ENCODE results near the gene FAM200C. TPM values are rescaled to one million over a fixed set of nuclear protein-coding genes. Genes with fewer than 3 reads are reported as not detected.

The FAM200C gene
- total RNA-seq, 3 donors from 2014 or later (not counting 1 experiment from before 2014, with no cell fraction given), result 0.28 to 0.57 (median 0.33) TPM

- Mint-ChIP-seq H3K4me3 (no peak overlapping the region), H3K27ac (no peak overlapping the region), H3K36me3 (no peaks in the 10 kb centered on the region), H3K9me3 (no peaks in the 10 kb centered on the region), H3K27me3 (ENCODE audit: low read depth in 2 of 2) (peaks cover 0 to 2% of the 10 kb centered on the region in 2 donors), H3K4me1 (no peaks in the 10 kb centered on the region)
- 94% methylated on average over 27 of the region's 27 CpGs for WGBS (ENCODE audit: insufficient coverage)
- no peak for TF ChIP-seq CTCF (IDR thresholded peaks at IDR 0.05)
- intact Hi-C loops (cut with micrococcal nuclease), result no loop called here
- H3K27me3 ChIP-seq (ENCODE audit: control insufficient read depth, insufficient read depth, low read length), result no peaks in the 10 kb centered on the region
- no peaks in the 10 kb centered on the region for H3K9me3 ChIP-seq (ENCODE audit: control insufficient read depth, insufficient read depth, low read length)
- H3K36me3 ChIP-seq (ENCODE audit: control insufficient read depth, insufficient read depth, low read length), result no peaks in the 10 kb centered on the region
- H3K4me1 ChIP-seq (ENCODE audit: control insufficient read depth, insufficient read depth, low read length), result peaks cover 6% of the 10 kb centered on the region
- DNase-seq (no peak), ATAC-seq (no peak)
- no peak overlapping the region for H3K4me3 ChIP-seq (ENCODE audit: low read length)
- H3K27ac ChIP-seq (ENCODE audit: low read length), result no peak overlapping the region
Observed at GRCh38 chr5:160349249-160349934, 50.5 kb downstream of the FAM200C start.

GRCh38 chr5:160348080-160348479 lies 51.8 kb downstream of the FAM200C start:
- H3K36me3 Mint-ChIP-seq, result no peaks in the 10 kb centered on the region
- no peaks in the 10 kb centered on the region for H3K9me3 Mint-ChIP-seq
- Histone ChIP-seq H3K36me3 (ENCODE audit: control insufficient read depth, insufficient read depth, low read length) (no peaks in the 10 kb centered on the region), H3K27me3 (ENCODE audit: control insufficient read depth, insufficient read depth, low read length) (no peaks in the 10 kb centered on the region), H3K4me3 (ENCODE audit: low read length) (no peak overlapping the region), H3K4me1 (ENCODE audit: control insufficient read depth, insufficient read depth, low read length) (peaks cover 10% of the 10 kb centered on the region), H3K27ac (ENCODE audit: low read length) (no peak overlapping the region), H3K9me3 (ENCODE audit: control insufficient read depth, insufficient read depth, low read length) (no peaks in the 10 kb centered on the region)
- ATAC-seq (no peak), DNase-seq (no peak)
- no peak overlapping the region for H3K27ac Mint-ChIP-seq
- H3K4me3 Mint-ChIP-seq, result no peak overlapping the region
- no peaks in the 10 kb centered on the region for H3K27me3 Mint-ChIP-seq (ENCODE audit: low read depth in 2 of 2)
- intact Hi-C loops (cut with micrococcal nuclease), result no loop called here
- H3K4me1 Mint-ChIP-seq, result peaks cover 0 to 6% of the 10 kb centered on the region in 2 donors
- 89% methylated on average over 11 of the region's 11 CpGs for WGBS (ENCODE audit: insufficient coverage)
- no peak for TF ChIP-seq CTCF (IDR thresholded peaks at IDR 0.05)

- no peak overlapping the region for H3K4me3 Mint-ChIP-seq
- DNase-seq (no peak), ATAC-seq (no peak)
- H3K4me3 ChIP-seq (ENCODE audit: low read length), result no peak overlapping the region
- H3K27ac ChIP-seq (ENCODE audit: low read length), result no peak overlapping the region
- H3K36me3 Mint-ChIP-seq, result no peaks in the 10 kb centered on the region
- H3K4me1 ChIP-seq (ENCODE audit: control insufficient read depth, insufficient read depth, low read length), result peaks cover 10% of the 10 kb centered on the region
- peaks cover 0 to 6% of the 10 kb centered on the region in 2 donors for H3K4me1 Mint-ChIP-seq
- no peaks in the 10 kb centered on the region for H3K27me3 Mint-ChIP-seq (ENCODE audit: low read depth in 2 of 2)
- no peaks in the 10 kb centered on the region for H3K9me3 Mint-ChIP-seq
- no peaks in the 10 kb centered on the region for H3K27me3 ChIP-seq (ENCODE audit: control insufficient read depth, insufficient read depth, low read length)
- TF ChIP-seq CTCF (IDR thresholded peaks at IDR 0.05), result no peak
- 87% methylated on average over 6 of the region's 6 CpGs for WGBS (ENCODE audit: insufficient coverage)
- intact Hi-C loops (cut with micrococcal nuclease), result no loop called here
- no peaks in the 10 kb centered on the region for H3K36me3 ChIP-seq (ENCODE audit: control insufficient read depth, insufficient read depth, low read length)
- H3K27ac Mint-ChIP-seq, result no peak overlapping the region
- no peaks in the 10 kb centered on the region for H3K9me3 ChIP-seq (ENCODE audit: control insufficient read depth, insufficient read depth, low read length)
Observed at GRCh38 chr5:160347448-160347847, 52.4 kb downstream of the FAM200C start.

Other genes starting within 250 kb of the FAM200C start
- not detected for gene FABP6, start 170.5 kb downstream of the FAM200C start, total RNA-seq
- 10 to 100 TPM; 19.9 to 32.1 (median 20.7) TPM for gene CCNJL, start 87.5 kb downstream of the FAM200C start, total RNA-seq
- not detected for gene C1QTNF2, start 29.4 kb downstream of the FAM200C start, total RNA-seq
- gene SLU7, start 19.0 kb upstream of the FAM200C start, total RNA-seq, result 100 to 1,000 TPM; 114 to 143 (median 118) TPM
- 10 to 100 TPM; 11.7 to 14.8 (median 12.1) TPM for gene PTTG1, start 21.8 kb upstream of the FAM200C start, total RNA-seq